ENCODE data around the gene ARHGAP10.

ARHGAP10 gene

GRCh38 chr4:148061795-148062194 is 329.9 kb downstream of the ARHGAP10 start:
- DNase-seq (ENCODE audit: insufficient read length, low spot score) (no peak), FAIRE-seq (no peak)
- TF ChIP-seq PAX5 (IDR thresholded peaks at IDR 0.05; ENCODE audit: insufficient read depth, low read length, severe bottlenecking), result no peak
- TF ChIP-seq POLR2A (IDR thresholded peaks at IDR 0.05; ENCODE audit: low read depth, low read length), result no peak
- TF ChIP-seq TAF1 (IDR thresholded peaks at IDR 0.05; ENCODE audit: low read depth, low read length), result no peak
- no peak for TF ChIP-seq SPI1 (IDR thresholded peaks at IDR 0.05; ENCODE audit: low read depth, low read length)
- TF ChIP-seq POU2F2 (IDR thresholded peaks at IDR 0.05; ENCODE audit: low read depth, low read length), result no peak
- TF ChIP-seq POLR2AphosphoS5 (IDR thresholded peaks at IDR 0.05; ENCODE audit: low read depth, low read length), result no peak

GRCh38 chr4:148062301-148062950 is 330.5 kb downstream of the ARHGAP10 start:
- no peak for FAIRE-seq
- TF ChIP-seq TAF1 (IDR thresholded peaks at IDR 0.05; ENCODE audit: low read depth, low read length) (no peak), POLR2A (IDR thresholded peaks at IDR 0.05; ENCODE audit: low read depth, low read length) (no peak), SPI1 (IDR thresholded peaks at IDR 0.05; ENCODE audit: low read depth, low read length) (no peak), POU2F2 (IDR thresholded peaks at IDR 0.05; ENCODE audit: low read depth, low read length) (no peak), POLR2AphosphoS5 (IDR thresholded peaks at IDR 0.05; ENCODE audit: low read depth, low read length) (no peak), PAX5 (IDR thresholded peaks at IDR 0.05; ENCODE audit: insufficient read depth, low read length, severe bottlenecking) (no peak)
- no peak for DNase-seq (ENCODE audit: insufficient read length, low spot score)

GRCh38 chr4:148064451-148064850 is 332.6 kb downstream of the ARHGAP10 start:
- TF ChIP-seq POU2F2 (IDR thresholded peaks at IDR 0.05; ENCODE audit: low read depth, low read length), result no peak
- no peak for TF ChIP-seq POLR2AphosphoS5 (IDR thresholded peaks at IDR 0.05; ENCODE audit: low read depth, low read length)
- TF ChIP-seq POLR2A (IDR thresholded peaks at IDR 0.05; ENCODE audit: low read depth, low read length), result no peak
- no peak for TF ChIP-seq TAF1 (IDR thresholded peaks at IDR 0.05; ENCODE audit: low read depth, low read length)
- no peak for TF ChIP-seq PAX5 (IDR thresholded peaks at IDR 0.05; ENCODE audit: insufficient read depth, low read length, severe bottlenecking)
- TF ChIP-seq SPI1 (IDR thresholded peaks at IDR 0.05; ENCODE audit: low read depth, low read length), result no peak
- DNase-seq (ENCODE audit: insufficient read length, low spot score) (no peak), FAIRE-seq (no peak)

GRCh38 chr4:148065075-148065474 is 333.2 kb downstream of the ARHGAP10 start:
- DNase-seq (ENCODE audit: insufficient read length, low spot score), result no peak
- no peak for FAIRE-seq
- TF ChIP-seq POLR2AphosphoS5 (IDR thresholded peaks at IDR 0.05; ENCODE audit: low read depth, low read length) (no peak), PAX5 (IDR thresholded peaks at IDR 0.05; ENCODE audit: insufficient read depth, low read length, severe bottlenecking) (no peak), POU2F2 (IDR thresholded peaks at IDR 0.05; ENCODE audit: low read depth, low read length) (no peak), TAF1 (IDR thresholded peaks at IDR 0.05; ENCODE audit: low read depth, low read length) (no peak)

- TF ChIP-seq POLR2A (IDR thresholded peaks at IDR 0.05; ENCODE audit: low read depth, low read length) (no peak), SPI1 (IDR thresholded peaks at IDR 0.05; ENCODE audit: low read depth, low read length) (no peak), PAX5 (IDR thresholded peaks at IDR 0.05; ENCODE audit: insufficient read depth, low read length, severe bottlenecking) (no peak), POU2F2 (IDR thresholded peaks at IDR 0.05; ENCODE audit: low read depth, low read length) (no peak), TAF1 (IDR thresholded peaks at IDR 0.05; ENCODE audit: low read depth, low read length) (no peak), POLR2AphosphoS5 (IDR thresholded peaks at IDR 0.05; ENCODE audit: low read depth, low read length) (no peak)
- DNase-seq (ENCODE audit: insufficient read length, low spot score), result no peak
- FAIRE-seq, result no peak
Measured at GRCh38 chr4:148067301-148067916, 335.5 kb downstream of the ARHGAP10 start.

GRCh38 chr4:148068065-148068911 is 336.4 kb downstream of the ARHGAP10 start:
- FAIRE-seq (no peak), DNase-seq (ENCODE audit: insufficient read length, low spot score) (no peak)
- TF ChIP-seq POLR2AphosphoS5 (IDR thresholded peaks at IDR 0.05; ENCODE audit: low read depth, low read length) (no peak), TAF1 (IDR thresholded peaks at IDR 0.05; ENCODE audit: low read depth, low read length) (no peak), PAX5 (IDR thresholded peaks at IDR 0.05; ENCODE audit: insufficient read depth, low read length, severe bottlenecking) (no peak), SPI1 (IDR thresholded peaks at IDR 0.05; ENCODE audit: low read depth, low read length) (no peak), POLR2A (IDR thresholded peaks at IDR 0.05; ENCODE audit: low read depth, low read length) (no peak), POU2F2 (IDR thresholded peaks at IDR 0.05; ENCODE audit: low read depth, low read length) (no peak)

GRCh38 chr4:148069086-148069894 is 337.4 kb downstream of the ARHGAP10 start:
- no peak for TF ChIP-seq PAX5 (IDR thresholded peaks at IDR 0.05; ENCODE audit: insufficient read depth, low read length, severe bottlenecking)
- TF ChIP-seq TAF1 (IDR thresholded peaks at IDR 0.05; ENCODE audit: low read depth, low read length), result no peak
- no peak for TF ChIP-seq POLR2AphosphoS5 (IDR thresholded peaks at IDR 0.05; ENCODE audit: low read depth, low read length)
- TF ChIP-seq SPI1 (IDR thresholded peaks at IDR 0.05; ENCODE audit: low read depth, low read length), result no peak
- TF ChIP-seq POLR2A (IDR thresholded peaks at IDR 0.05; ENCODE audit: low read depth, low read length), result no peak
- no peak for TF ChIP-seq POU2F2 (IDR thresholded peaks at IDR 0.05; ENCODE audit: low read depth, low read length)
- FAIRE-seq, result no peak
- no peak for DNase-seq (ENCODE audit: insufficient read length, low spot score)

- FAIRE-seq (no peak), DNase-seq (ENCODE audit: insufficient read length, low spot score) (no peak)
- TF ChIP-seq PAX5 (IDR thresholded peaks at IDR 0.05; ENCODE audit: insufficient read depth, low read length, severe bottlenecking) (no peak), POLR2AphosphoS5 (IDR thresholded peaks at IDR 0.05; ENCODE audit: low read depth, low read length) (no peak), SPI1 (IDR thresholded peaks at IDR 0.05; ENCODE audit: low read depth, low read length) (no peak), POU2F2 (IDR thresholded peaks at IDR 0.05; ENCODE audit: low read depth, low read length) (no peak), POLR2A (IDR thresholded peaks at IDR 0.05; ENCODE audit: low read depth, low read length) (no peak), TAF1 (IDR thresholded peaks at IDR 0.05; ENCODE audit: low read depth, low read length) (no peak)
Measured at GRCh38 chr4:148069895-148070178, 337.9 kb downstream of the ARHGAP10 start.
